GM21360 (cell line): ENCODE results near the gene PLEKHA4.
A peak's percentile ranks its signal among the peaks of the same experiment; 100 is the strongest.
"Not testable (repeated sequence)": the region's sequence is repeated elsewhere in the genome, so short reads cannot be mapped to it uniquely, and the experiment has no call there.

Experiments used
- ATAC-seq: cut with Tn5 transposase; IDR thresholded peaks from one replicate; pipeline ENCODE4 v1.9.1; 2021; ENCODE audit warnings: mild to moderate bottlenecking, moderate library complexity; ENCODE audit not compliant: unreplicated experiment

The PLEKHA4 gene

GRCh38 chr19:48802623-48803022 lies 65.8 kb downstream of the PLEKHA4 start:
- ATAC-seq = no peak

- no peak for ATAC-seq
Observed at GRCh38 chr19:48799358-48800300, 68.8 kb downstream of the PLEKHA4 start.

- ATAC-seq = no peak
Observed at GRCh38 chr19:48798937-48799336, 69.5 kb downstream of the PLEKHA4 start.

- no peak for ATAC-seq
Observed at GRCh38 chr19:48797103-48797502, 71.3 kb downstream of the PLEKHA4 start.

GRCh38 chr19:48796298-48797083 lies 71.9 kb downstream of the PLEKHA4 start:
- no peak for ATAC-seq

GRCh38 chr19:48795685-48796070 lies 72.7 kb downstream of the PLEKHA4 start:
- ATAC-seq = peak; percentile 7

GRCh38 chr19:48795055-48795684 lies 73.2 kb downstream of the PLEKHA4 start:
- peak; percentile 67 for ATAC-seq

GRCh38 chr19:48794291-48794690 lies 74.1 kb downstream of the PLEKHA4 start:
- ATAC-seq = no peak

GRCh38 chr19:48793271-48793670 lies 75.1 kb downstream of the PLEKHA4 start:
- no peak for ATAC-seq

GRCh38 chr19:48787331-48787730 lies 81.1 kb downstream of the PLEKHA4 start:
- ATAC-seq = not testable (repeated sequence)
